IMR-90 (cell line): ENCODE measurements around the gene ATP10D. TPM values are rescaled to one million over a fixed set of nuclear protein-coding genes. Genes with fewer than 3 reads are reported as not detected.
"Not testable (repeated sequence)": the region's sequence is repeated elsewhere in the genome, so short reads cannot be mapped to it uniquely, and the experiment has no call there.

Source experiments
- ATAC-seq: fragments of 200-7000 bp; cut with Tn5 transposase; 2 replicates; pipeline ENCODE4 v1.9.1; 2020; ENCODE audit warnings: low read depth, mild to moderate bottlenecking, moderate library complexity
- BruUV-seq: library from RNA; stranded (reverse); fragments of 400-500 nt; replicated peaks from 2 replicates; lab custom pipeline; 2021; lab: Mats Ljungman, UMichigan
- CTCF ChIA-PET: fragments of 300-600 bp; formaldehyde crosslinking; extraction: SDS; loops from one replicate; lab custom pipeline; 2021; ENCODE audit warnings: antibody characterized with exemption; lab: Yijun Ruan, JAX
- POLR2A ChIA-PET: fragments of 300-600 bp; sonication (Branson Sonifier 250); formaldehyde crosslinking; loops from one replicate; lab custom pipeline; 2022; ENCODE audit warnings: antibody characterized with exemption; ENCODE audit not compliant: unreplicated experiment; lab: Charles Lee
- DNase-seq: peaks from one replicate; pipeline ENCODE4 v3.0.0; 2013
- H2AFZ ChIP-seq: replicated peaks from 2 replicates; pipeline ENCODE3; 2013; ENCODE audit warnings: low read length, mild to moderate bottlenecking; ENCODE audit not compliant: poor library complexity
- H2AK5ac ChIP-seq: 2 replicates; pipeline ENCODE4 v1.6.1; 2013; ENCODE audit warnings: low read depth, low read length, inconsistent platforms
- H2AK9ac ChIP-seq: replicated peaks from 2 replicates; pipeline ENCODE3; 2013; ENCODE audit warnings: mild to moderate bottlenecking, low read depth, low read length, moderate library complexity; ENCODE audit not compliant: poor library complexity
- H2BK120ac ChIP-seq: 2 replicates; pipeline ENCODE4 v1.6.1; 2013; ENCODE audit warnings: low read depth, low read length, inconsistent platforms
- H2BK15ac ChIP-seq: 3 replicates; pipeline ENCODE4 v1.6.1; 2013; ENCODE audit warnings: low read depth, low read length, inconsistent platforms
- H2BK20ac ChIP-seq: 2 replicates; pipeline ENCODE4 v1.6.1; 2013; ENCODE audit warnings: low read depth, mild to moderate bottlenecking, inconsistent platforms, low read length, moderate library complexity
- H2BK5ac ChIP-seq: 2 replicates; pipeline ENCODE4 v1.6.1; 2013; ENCODE audit warnings: mild to moderate bottlenecking, low read depth, low read length, inconsistent platforms; ENCODE audit not compliant: poor library complexity, severe bottlenecking
- H3K14ac ChIP-seq: replicated peaks from 2 replicates; pipeline ENCODE4 v1.6.1; 2013; ENCODE audit warnings: low read depth, low read length, inconsistent platforms
- H3K18ac ChIP-seq: 2 replicates; pipeline ENCODE4 v1.6.1; 2013; ENCODE audit warnings: low read depth, low read length, control low read depth
- H3K23ac ChIP-seq: 2 replicates; pipeline ENCODE4 v1.6.1; 2013; ENCODE audit warnings: low read depth, low read length, inconsistent platforms
- H3K27ac ChIP-seq: 2 replicates; pipeline ENCODE4 v1.5.1; 2013; ENCODE audit warnings: mild to moderate bottlenecking, control low read depth, low read length; ENCODE audit not compliant: insufficient read depth
- H3K27me3 ChIP-seq: 2 replicates; pipeline ENCODE4 v1.6.1; 2013; ENCODE audit warnings: low read length; ENCODE audit not compliant: control insufficient read depth, insufficient read depth
- H3K36me3 ChIP-seq: 2 replicates; pipeline ENCODE4 v1.6.1; 2013; ENCODE audit warnings: low read length, mixed read lengths; ENCODE audit not compliant: control insufficient read depth, insufficient read depth
- H3K4ac ChIP-seq: 2 replicates; pipeline ENCODE4 v1.6.1; 2013; ENCODE audit warnings: low read depth, low read length, inconsistent platforms
- H3K4me1 ChIP-seq: 2 replicates; pipeline ENCODE4 v1.6.1; 2013; ENCODE audit warnings: low read length, mixed read lengths; ENCODE audit not compliant: control insufficient read depth, insufficient read depth
- H3K4me2 ChIP-seq: 2 replicates; pipeline ENCODE4 v1.6.1; 2013; ENCODE audit warnings: low read depth, mild to moderate bottlenecking, control low read depth, low read length, moderate library complexity
- H3K4me3 ChIP-seq: 2 replicates; pipeline ENCODE4 v1.5.1; 2013; ENCODE audit warnings: low read depth, mild to moderate bottlenecking, control low read depth, low read length, moderate library complexity; ENCODE audit not compliant: insufficient read depth
- H3K56ac ChIP-seq: 2 replicates; pipeline ENCODE4 v1.6.1; 2013; ENCODE audit warnings: low read length, inconsistent platforms; ENCODE audit not compliant: insufficient read depth; ENCODE audit errors: extremely low read depth
- H3K79me1 ChIP-seq, 2 experiments: 2 replicates each; pipeline ENCODE4 v1.6.1; 2013; ENCODE audit warnings: low read length in 2 of 2, inconsistent platforms in 1 of 2, low read depth in 1 of 2
- H3K9ac ChIP-seq: 2 replicates; pipeline ENCODE4 v1.6.1; 2013; ENCODE audit warnings: low read depth, low read length, control low read depth
- H3K9me1 ChIP-seq: 2 replicates; pipeline ENCODE4 v1.6.1; 2013; ENCODE audit warnings: low read length, inconsistent platforms; ENCODE audit not compliant: insufficient read depth
- H3K9me3 ChIP-seq: 2 replicates; pipeline ENCODE4 v1.6.1; 2013; ENCODE audit warnings: low read length; ENCODE audit not compliant: control insufficient read depth, insufficient read depth
- H4K20me1 ChIP-seq: 2 replicates; pipeline ENCODE4 v1.6.1; 2013; ENCODE audit warnings: low read length, inconsistent platforms; ENCODE audit not compliant: insufficient read depth
- H4K5ac ChIP-seq: 2 replicates; pipeline ENCODE4 v1.6.1; 2013; ENCODE audit warnings: mild to moderate bottlenecking, low read depth, low read length, control low read depth
- H4K8ac ChIP-seq, 2 experiments: 2 replicates each; pipeline ENCODE4 v1.6.1; 2013; ENCODE audit warnings: low read depth in 2 of 2, low read length in 2 of 2, control low read depth in 1 of 2, inconsistent platforms in 1 of 2
- H4K91ac ChIP-seq: 2 replicates; pipeline ENCODE4 v1.6.1; 2013; ENCODE audit warnings: low read depth, low read length, inconsistent platforms; ENCODE audit not compliant: insufficient read depth
- MAFK ChIP-seq: IDR thresholded peaks from 2 replicates; pipeline ENCODE4 v1.6.1; 2012; ENCODE audit warnings: low read depth, low read length, improper control_type of control experiment
- MXI1 ChIP-seq: IDR thresholded peaks from 2 replicates; pipeline ENCODE4 v1.6.1; 2012; ENCODE audit warnings: low read depth, mild to moderate bottlenecking, low read length, moderate library complexity, borderline replicate concordance
- WGBS, 2 experiments: methylation state at CpG; one replicate each; pipeline versions ENCODE4 v1.1.5 to v1.1.7; 2013; ENCODE audit warnings: missing lambda C conversion rate in 2 of 2; ENCODE audit not compliant: insufficient read length in 1 of 2; ENCODE audit errors: extremely low coverage in 2 of 2; 5-methylcytosine and 5-hydroxymethylcytosine counted together
- dilution Hi-C: fragments of 300-500 bp; cut with HindIII; formaldehyde crosslinking; loops from one replicate; pipeline ENCODE4 v1.14.3; 2018; ENCODE audit warnings: low sequenced_read_pairs; ENCODE audit not compliant: unreplicated experiment
- in situ Hi-C: fragments of 300-500 bp; cut with MboI; formaldehyde crosslinking; loops from 3 replicates; pipeline ENCODE4 v1.14.3; 2019; ENCODE audit warnings: low sequenced_read_pairs, inconsistent platforms, mixed read lengths
- intact Hi-C: fragments of 100-400 bp; cut with micrococcal nuclease; formaldehyde crosslinking; loops from 2 replicates; pipeline ENCODE4 v1.10.0; 2022
- polyA plus RNA-seq, 3 experiments: library from polyadenylated mRNA; depleted of rRNA; stranded (reverse); fragments of >200 nt; gene quantifications; 2 replicates each; pipeline ENCODE4 v1.2.3, GENCODE V29; 2012; ENCODE audit warnings: low replicate concordance in 1 of 3
- total RNA-seq: library from RNA; depleted of rRNA; stranded (reverse); fragments of >200 nt; gene quantifications from 2 replicates; pipeline ENCODE4 v1.2.3, GENCODE V29; 2012

Gene ATP10D
- total and polyA plus RNA-seq, 2 of the 4 experiments (the other 2 are of a cell fraction) = 28.9 to 135 TPM

- Histone ChIP-seq H4K20me1 (no peaks in the 10 kb centered on the region), H3K79me1 (peaks cover 13 to 15% of the 10 kb centered on the region in 2 experiments), H4K5ac (no peak overlapping the region), H3K4ac (no peak overlapping the region), H3K36me3 (peaks cover 9% of the 10 kb centered on the region), H3K9me3 (no peaks in the 10 kb centered on the region), H3K56ac (no peak overlapping the region), H2AK5ac (no peak overlapping the region), H3K27ac (no peak overlapping the region), H2AFZ (no peak overlapping the region), H4K91ac (no peak overlapping the region), H3K4me2 (no peak overlapping the region), H2AK9ac (no peak overlapping the region), H2BK5ac (peak overlapping the region; percentile 1), H3K9ac (no peak overlapping the region), H3K4me1 (peaks cover 4% of the 10 kb centered on the region; the same call in 1 of the 2 replicates), H4K8ac (no peak overlapping the region), H2BK120ac (no peak overlapping the region), H2BK15ac (no peak overlapping the region), H3K4me3 (no peak overlapping the region), H3K27me3 (no peaks in the 10 kb centered on the region), H3K23ac (no peak overlapping the region), H3K18ac (no peak overlapping the region), H3K9me1 (peaks cover 6% of the 10 kb centered on the region; the same call in 1 of the 2 replicates), H2BK20ac (no peak overlapping the region), H3K14ac (no peak overlapping the region)
- BruUV-seq = no TSS peak
- peak; percentile 23 for DNase-seq
- intact Hi-C loops = no loop called here
- dilution Hi-C loops = no loop called here
- 0 out of 2 replicates have a peak, but pooled peaks have one; percentile 6 for TF ChIP-seq MAFK
- TF ChIP-seq MXI1 = no peak
- POLR2A ChIA-PET = no interaction called here
- WGBS, 2 experiments = no CpG with 5 or more reads among the region's 2 CpGs
- CTCF ChIA-PET = interaction anchor here (0.8 to 0.9 kb wide), 2 partner anchors 10 to 20 kb away, joined by 3 read pairs; no protein-coding TSS in a partner anchor
- ATAC-seq = peak; percentile 27
- in situ Hi-C loops = no loop called here
These were observed 58.3 kb downstream of the ATP10D start for GRCh38 chr4:47543331-47543730.

GRCh38 chr4:47550357-47550756 lies 65.3 kb downstream of the ATP10D start:
- CTCF ChIA-PET, H3K27ac ChIP-seq, H3K4me2 ChIP-seq, H3K18ac ChIP-seq, dilution Hi-C loops, H2AFZ ChIP-seq, H3K4ac ChIP-seq, H3K4me1 ChIP-seq, H4K20me1 ChIP-seq, intact Hi-C loops, H2BK15ac ChIP-seq, H2AK9ac ChIP-seq, H2BK120ac ChIP-seq, ATAC-seq, H2AK5ac ChIP-seq, BruUV-seq, H2BK20ac ChIP-seq, H3K56ac ChIP-seq, H3K27me3 ChIP-seq, H4K5ac ChIP-seq, H3K9ac ChIP-seq, H3K9me3 ChIP-seq, H4K91ac ChIP-seq, H3K9me1 ChIP-seq, H2BK5ac ChIP-seq, H3K4me3 ChIP-seq, DNase-seq, H3K23ac ChIP-seq, POLR2A ChIA-PET: not testable (repeated sequence)
- in situ Hi-C loops = loop anchor here (25.0 kb wide), 1 partner anchor 613 kb away; no protein-coding TSS in a partner anchor
- Histone ChIP-seq H4K8ac (peak overlapping the region in 1 of 2 experiments; percentile 59; a peak in 3 of 4 replicates), H3K14ac (0 out of 2 replicates have a peak overlapping the region, but pooled peaks have one; percentile 15), H3K36me3 (peaks cover 14% of the 10 kb centered on the region), H3K79me1 (peaks cover 10% of the 10 kb centered on the region in 2 experiments; a peak in 3 of 4 replicates)
- 97% methylated on average over 6 of the region's 7 CpGs; no CpG with 5 or more reads in 1 of the 2 experiments for WGBS, 2 experiments
